H9 (cell line): ENCODE results near the gene TLDC2. TPM values are rescaled to one million over a fixed set of nuclear protein-coding genes. Genes with fewer than 3 reads are reported as not detected.
A peak's percentile ranks its signal among the peaks of the same experiment; 100 is the strongest.

Source experiments
- DNase-seq: peaks from one replicate; pipeline ENCODE4 v3.0.0-alpha.2; 2017
- H2AFZ ChIP-seq: one replicate; pipeline ENCODE4 v1.6.1; 2013; ENCODE audit warnings: mild to moderate bottlenecking, low read length, control low read depth, moderate library complexity
- H2AK5ac ChIP-seq: 2 replicates; pipeline ENCODE4 v1.6.1; 2013; ENCODE audit warnings: low read length, control low read depth, mixed read lengths; ENCODE audit not compliant: insufficient read length
- H2BK120ac ChIP-seq: one replicate; pipeline ENCODE4 v1.6.1; 2013; ENCODE audit warnings: low read depth, mild to moderate bottlenecking, low read length, control low read depth, inconsistent platforms; ENCODE audit not compliant: poor library complexity, severe bottlenecking
- H2BK12ac ChIP-seq: 2 replicates; pipeline ENCODE4 v1.6.1; 2013; ENCODE audit warnings: low read length, control low read depth, mixed read lengths, low read depth; ENCODE audit not compliant: insufficient read length
- H2BK15ac ChIP-seq: 2 replicates; pipeline ENCODE4 v1.6.1; 2013; ENCODE audit warnings: low read depth, low read length, control low read depth
- H2BK20ac ChIP-seq: one replicate; pipeline ENCODE4 v1.6.1; 2013; ENCODE audit warnings: low read depth, mild to moderate bottlenecking, low read length, control low read depth, inconsistent platforms; ENCODE audit not compliant: poor library complexity, severe bottlenecking
- H2BK5ac ChIP-seq: 2 replicates; pipeline ENCODE4 v1.6.1; 2013; ENCODE audit warnings: low read length, control low read depth, mixed read lengths; ENCODE audit not compliant: insufficient read length
- H3K14ac ChIP-seq: 2 replicates; pipeline ENCODE4 v1.6.1; 2013; ENCODE audit warnings: low read length, control low read depth; ENCODE audit not compliant: insufficient read depth
- H3K18ac ChIP-seq: 2 replicates; pipeline ENCODE4 v1.6.1; 2013; ENCODE audit warnings: low read depth, mild to moderate bottlenecking, mixed read lengths, low read length, control low read depth; ENCODE audit not compliant: insufficient read length
- H3K23ac ChIP-seq: 2 replicates; pipeline ENCODE4 v1.6.1; 2013; ENCODE audit warnings: low read length, control low read depth, mixed read lengths, low read depth; ENCODE audit not compliant: insufficient read length
- H3K23me2 ChIP-seq: 2 replicates; pipeline ENCODE4 v1.6.1; 2013; ENCODE audit warnings: low read depth, mild to moderate bottlenecking, mixed read lengths, low read length, control low read depth; ENCODE audit not compliant: insufficient read length, poor library complexity, severe bottlenecking
- H3K27ac ChIP-seq: 2 replicates; pipeline ENCODE4 v1.5.1; 2013; ENCODE audit warnings: low read length, control low read depth, mixed read lengths, low read depth; ENCODE audit not compliant: insufficient read length
- H3K27me3 ChIP-seq: 2 replicates; pipeline ENCODE4 v1.6.1; 2013; ENCODE audit warnings: low read length, control low read depth, inconsistent platforms; ENCODE audit not compliant: insufficient read depth
- H3K4ac ChIP-seq: 2 replicates; pipeline ENCODE4 v1.6.1; 2013; ENCODE audit warnings: low read depth, mild to moderate bottlenecking, control low read depth, inconsistent platforms, low read length, moderate library complexity
- H3K4me1 ChIP-seq: 2 replicates; pipeline ENCODE4 v1.6.1; 2013; ENCODE audit warnings: low read length, control low read depth, inconsistent platforms; ENCODE audit not compliant: insufficient read depth
- H3K4me2 ChIP-seq: 2 replicates; pipeline ENCODE4 v1.6.1; 2013; ENCODE audit warnings: low read length, control low read depth, mixed read lengths; ENCODE audit not compliant: insufficient read length, insufficient read depth
- H3K56ac ChIP-seq: 2 replicates; pipeline ENCODE4 v1.6.1; 2013; ENCODE audit warnings: low read depth, mild to moderate bottlenecking, mixed read lengths, low read length, control low read depth; ENCODE audit not compliant: insufficient read length
- H3K79me1 ChIP-seq: 2 replicates; pipeline ENCODE4 v1.6.1; 2013; ENCODE audit warnings: low read depth, mild to moderate bottlenecking, moderate library complexity, low read length, control low read depth, inconsistent platforms; ENCODE audit not compliant: insufficient read depth, poor library complexity, severe bottlenecking
- H3K79me2 ChIP-seq: 2 replicates; pipeline ENCODE4 v1.6.1; 2013; ENCODE audit warnings: low read length, control low read depth, inconsistent platforms; ENCODE audit not compliant: insufficient read depth
- H3K9ac ChIP-seq: 2 replicates; pipeline ENCODE4 v1.6.1; 2013; ENCODE audit warnings: low read length, control low read depth, mixed read lengths; ENCODE audit not compliant: insufficient read length; ENCODE audit errors: extremely low read depth
- H3K9me3 ChIP-seq: one replicate; pipeline ENCODE4 v1.6.1; 2013; ENCODE audit warnings: low read depth, low read length, inconsistent platforms; ENCODE audit not compliant: control insufficient read depth
- H3T11ph ChIP-seq: one replicate; pipeline ENCODE4 v1.6.1; 2013; ENCODE audit warnings: mild to moderate bottlenecking, low read length, control low read depth, inconsistent platforms
- H4K20me1 ChIP-seq: one replicate; pipeline ENCODE4 v1.6.1; 2013; ENCODE audit not compliant: control insufficient read depth, insufficient read length, insufficient read depth
- H4K5ac ChIP-seq: 2 replicates; pipeline ENCODE4 v1.6.1; 2013; ENCODE audit warnings: low read depth, mild to moderate bottlenecking, mixed read lengths, low read length, control low read depth; ENCODE audit not compliant: insufficient read length
- H4K8ac ChIP-seq: replicated peaks from 2 replicates; pipeline ENCODE4 v1.6.1; 2013; ENCODE audit warnings: low read length, control low read depth, mixed read lengths, low read depth; ENCODE audit not compliant: insufficient read length
- H4K91ac ChIP-seq: 2 replicates; pipeline ENCODE4 v1.6.1; 2013; ENCODE audit warnings: low read depth, mild to moderate bottlenecking, moderate library complexity, mixed read lengths, low read length, control low read depth; ENCODE audit not compliant: insufficient read length
- H3K27ac Mint-ChIP-seq, 3 experiments: 2 replicates in 2 of 3; 3 replicates in 1 of 3; pipeline ENCODE4 v1.8.0; 2020 to 2021; ENCODE audit warnings: mixed read lengths in 3 of 3, mild to moderate bottlenecking in 1 of 3, moderate library complexity in 1 of 3
- H3K27me3 Mint-ChIP-seq: 2 replicates; pipeline ENCODE4 v1.8.0; 2021; ENCODE audit warnings: low read depth, mild to moderate bottlenecking, moderate library complexity, mixed read lengths
- H3K36me3 Mint-ChIP-seq, 3 experiments: 2 replicates in 2 of 3; 3 replicates in 1 of 3; pipeline ENCODE4 v1.8.0; 2020 to 2021; ENCODE audit warnings: low read depth in 3 of 3, mixed read lengths in 3 of 3; ENCODE audit not compliant: insufficient read depth in 1 of 3
- H3K4me1 Mint-ChIP-seq, 2 experiments: 2 replicates each; pipeline ENCODE4 v1.8.0; 2020; ENCODE audit warnings: mixed read lengths in 2 of 2
- H3K4me3 Mint-ChIP-seq, 2 experiments: 2 replicates in 1 of 2; 3 replicates in 1 of 2; pipeline ENCODE4 v1.8.0; 2020 to 2021; ENCODE audit warnings: mild to moderate bottlenecking in 2 of 2, mixed read lengths in 2 of 2, moderate library complexity in 1 of 2
- H3K9me3 Mint-ChIP-seq, 2 experiments: 2 replicates in 1 of 2; 3 replicates in 1 of 2; pipeline ENCODE4 v1.8.0; 2020; ENCODE audit warnings: mild to moderate bottlenecking in 2 of 2, mixed read lengths in 2 of 2, moderate library complexity in 1 of 2
- WGBS: extraction: QIAGEN DNeasy Blood & Tissue Kit; methylation state at CpG from one replicate; pipeline ENCODE4 v1.1.7; 2013; ENCODE audit warnings: missing lambda C conversion rate, low lambda C conversion rate, mixed read lengths; ENCODE audit not compliant: insufficient read length; ENCODE audit errors: extremely low coverage; 5-methylcytosine and 5-hydroxymethylcytosine counted together
- total RNA-seq: library from RNA; stranded (reverse); gene quantifications from 2 replicates; pipeline ENCODE4 v1.2.1, GENCODE V29; 2021
- TF ChIP-seq, protein P1 (sequence below): fragments of 200-600 bp; sonication (generic); conservative IDR thresholded peaks from 3 replicates; pipeline ENCODE4 v1.8.0; 2021; ENCODE audit warnings: antibody characterized with exemption, mild to moderate bottlenecking

The TLDC2 gene
- total RNA-seq, 1 experiment from 2014 or later: 0.11 TPM

DNA sequence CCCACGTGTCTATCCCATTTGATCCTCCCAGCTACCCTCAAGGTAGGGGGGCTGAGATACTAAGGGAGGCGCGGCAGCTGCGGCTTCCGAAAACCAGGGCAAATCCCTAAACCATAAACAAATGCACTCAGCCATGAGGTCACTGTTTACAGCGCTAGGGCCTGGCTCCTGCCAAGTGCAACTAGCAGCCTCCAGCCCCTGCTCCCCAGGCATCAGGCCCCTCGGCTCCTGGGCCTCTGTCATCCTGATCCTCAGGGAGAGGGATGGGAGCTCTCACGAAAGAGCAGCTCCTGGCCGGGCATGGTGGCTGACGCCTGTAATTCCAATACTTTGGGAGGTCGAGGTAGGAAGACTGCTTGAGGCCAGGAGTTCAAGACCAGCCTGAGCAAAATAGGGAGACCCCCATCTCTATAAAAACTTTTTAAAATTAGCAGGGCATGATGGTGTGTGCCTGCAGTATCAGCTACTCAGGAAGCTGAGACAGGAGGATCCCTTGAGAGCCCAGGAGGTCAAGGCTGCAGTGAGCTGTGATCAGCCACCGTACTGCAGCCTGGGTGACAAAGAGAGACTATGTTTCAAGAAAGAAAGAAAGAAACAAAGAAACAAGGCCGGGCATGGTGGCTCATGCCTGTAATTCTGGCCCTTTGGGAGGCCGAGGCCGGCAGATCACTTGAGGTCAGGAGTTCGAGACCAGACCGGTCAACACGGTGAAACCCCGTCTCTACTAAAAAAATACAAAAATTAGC lies 42.5 kb upstream of the TLDC2 start:
- Histone ChIP-seq H2BK12ac (no peak overlapping the region), H2BK20ac (no peak overlapping the region), H3K4me1 (no peaks in the 10 kb centered on the region; the same call in 1 of the 2 replicates), H2BK120ac (no peak overlapping the region), H3K4ac (no peak overlapping the region), H3K23ac (no peak overlapping the region), H3T11ph (no peak overlapping the region), H4K91ac (no peak overlapping the region), H3K79me2 (no peaks in the 10 kb centered on the region), H3K14ac (no peak overlapping the region; the same call in 1 of the 2 replicates), H3K27me3 (no peaks in the 10 kb centered on the region), H3K79me1 (no peaks in the 10 kb centered on the region), H3K9me3 (no peaks in the 10 kb centered on the region), H3K23me2 (no peaks in the 10 kb centered on the region), H3K9ac (no peak overlapping the region), H4K20me1 (no peaks in the 10 kb centered on the region), H3K27ac (no peak overlapping the region), H2AK5ac (no peak overlapping the region), H2BK15ac (no peak overlapping the region), H4K5ac (no peak overlapping the region), H3K18ac (peak overlapping the region; percentile 4), H3K4me2 (no peak overlapping the region), H4K8ac (no peak overlapping the region), H3K56ac (no peak overlapping the region), H2BK5ac (no peak overlapping the region), H2AFZ (no peak overlapping the region)
- peaks cover 8 to 15% (median 11%) of the 10 kb centered on the region in 3 experiments for H3K36me3 Mint-ChIP-seq
- no peak overlapping the region for H3K4me3 Mint-ChIP-seq
- TF ChIP-seq, protein P1, sequence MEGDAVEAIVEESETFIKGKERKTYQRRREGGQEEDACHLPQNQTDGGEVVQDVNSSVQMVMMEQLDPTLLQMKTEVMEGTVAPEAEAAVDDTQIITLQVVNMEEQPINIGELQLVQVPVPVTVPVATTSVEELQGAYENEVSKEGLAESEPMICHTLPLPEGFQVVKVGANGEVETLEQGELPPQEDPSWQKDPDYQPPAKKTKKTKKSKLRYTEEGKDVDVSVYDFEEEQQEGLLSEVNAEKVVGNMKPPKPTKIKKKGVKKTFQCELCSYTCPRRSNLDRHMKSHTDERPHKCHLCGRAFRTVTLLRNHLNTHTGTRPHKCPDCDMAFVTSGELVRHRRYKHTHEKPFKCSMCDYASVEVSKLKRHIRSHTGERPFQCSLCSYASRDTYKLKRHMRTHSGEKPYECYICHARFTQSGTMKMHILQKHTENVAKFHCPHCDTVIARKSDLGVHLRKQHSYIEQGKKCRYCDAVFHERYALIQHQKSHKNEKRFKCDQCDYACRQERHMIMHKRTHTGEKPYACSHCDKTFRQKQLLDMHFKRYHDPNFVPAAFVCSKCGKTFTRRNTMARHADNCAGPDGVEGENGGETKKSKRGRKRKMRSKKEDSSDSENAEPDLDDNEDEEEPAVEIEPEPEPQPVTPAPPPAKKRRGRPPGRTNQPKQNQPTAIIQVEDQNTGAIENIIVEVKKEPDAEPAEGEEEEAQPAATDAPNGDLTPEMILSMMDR: no peak
- no peaks in the 10 kb centered on the region for H3K9me3 Mint-ChIP-seq
- peaks cover 4 to 41% of the 10 kb centered on the region in 2 experiments for H3K4me1 Mint-ChIP-seq
- WGBS: no CpG with 5 or more reads among the region's 19 CpGs
- no peaks in the 10 kb centered on the region for H3K27me3 Mint-ChIP-seq
- no peak for DNase-seq
- H3K27ac Mint-ChIP-seq: peak overlapping the region in 2 of 3 experiments; percentile 36 to 57; a peak in 4 of 7 replicates
